ENCODE data around the gene DOCK6. TPM values are rescaled to one million over a fixed set of nuclear protein-coding genes. Genes with fewer than 3 reads are reported as not detected.

DOCK6 gene
- total and polyA plus RNA-seq, 2 of the 13 experiments (the other 11 are each of a cell fraction or from before 2014, with no cell fraction given), result 5.4 to 38.1 TPM

GRCh38 chr19:11265785-11266236, 3.5 kb upstream of the DOCK6 start (continued):
- TF ChIP-seq, protein P1, sequence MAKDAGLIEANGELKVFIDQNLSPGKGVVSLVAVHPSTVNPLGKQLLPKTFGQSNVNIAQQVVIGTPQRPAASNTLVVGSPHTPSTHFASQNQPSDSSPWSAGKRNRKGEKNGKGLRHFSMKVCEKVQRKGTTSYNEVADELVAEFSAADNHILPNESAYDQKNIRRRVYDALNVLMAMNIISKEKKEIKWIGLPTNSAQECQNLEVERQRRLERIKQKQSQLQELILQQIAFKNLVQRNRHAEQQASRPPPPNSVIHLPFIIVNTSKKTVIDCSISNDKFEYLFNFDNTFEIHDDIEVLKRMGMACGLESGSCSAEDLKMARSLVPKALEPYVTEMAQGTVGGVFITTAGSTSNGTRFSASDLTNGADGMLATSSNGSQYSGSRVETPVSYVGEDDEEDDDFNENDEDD (CRISPR knock-in tag; IDR thresholded peaks at IDR 0.05; ENCODE audit: borderline replicate concordance), result peak; percentile 95
- peak; percentile 55; the same call in 1 of the 2 replicates for TF ChIP-seq ZNF354B (CRISPR knock-in tag; IDR thresholded peaks at IDR 0.05)
- no peak for TF ChIP-seq HDAC6 (IDR thresholded peaks at IDR 0.05; ENCODE audit: low read depth, low read length)
- TF ChIP-seq ZNF160 (CRISPR knock-in tag; IDR thresholded peaks at IDR 0.05), result peak; percentile 82; the same call in 1 of the 2 replicates
- peak; percentile 95; the same call in 1 of the 2 replicates for TF ChIP-seq ZNF598 (CRISPR knock-in tag; IDR thresholded peaks at IDR 0.05; ENCODE audit: borderline replicate concordance)
- TF ChIP-seq FOXP1 (IDR thresholded peaks at IDR 0.05), result peak; percentile 46; the same call in 1 of the 2 replicates
- TF ChIP-seq FOXP1 (CRISPR knock-in tag; IDR thresholded peaks at IDR 0.05), result peak; percentile 72
- no peak for TF ChIP-seq ZBTB8A (CRISPR knock-in tag; IDR thresholded peaks at IDR 0.05; ENCODE audit: borderline replicate concordance, low read depth)
- TF ChIP-seq SCMH1 (CRISPR knock-in tag; IDR thresholded peaks at IDR 0.05; ENCODE audit: borderline replicate concordance), result no peak
- peak; percentile 87 for TF ChIP-seq ZNF510 (CRISPR knock-in tag; IDR thresholded peaks at IDR 0.05; ENCODE audit: low read depth)
- no peak for TF ChIP-seq GABPA (IDR thresholded peaks at IDR 0.05; ENCODE audit: low read depth, low read length)
- TF ChIP-seq GABPA (CRISPR knock-in tag; IDR thresholded peaks at IDR 0.05; ENCODE audit: low read depth), result peak; percentile 54
- 0 out of 2 replicates have a peak, but pooled peaks have one; percentile 23 for TF ChIP-seq SETDB1 (CRISPR knock-in tag; IDR thresholded peaks at IDR 0.05; ENCODE audit: borderline replicate concordance)
- peak; percentile 63; the same call in 1 of the 2 replicates for TF ChIP-seq PRMT3 (CRISPR knock-in tag; IDR thresholded peaks at IDR 0.05; ENCODE audit: borderline replicate concordance, low read depth)
- TF ChIP-seq CERS6 (CRISPR knock-in tag; IDR thresholded peaks at IDR 0.05), result no peak
- peak; percentile 87 for TF ChIP-seq HMGXB3 (CRISPR knock-in tag; IDR thresholded peaks at IDR 0.05; ENCODE audit: borderline replicate concordance)
- peak; percentile 98 for TF ChIP-seq MTA1 (CRISPR knock-in tag; IDR thresholded peaks at IDR 0.05; ENCODE audit: borderline replicate concordance)
- TF ChIP-seq POGZ (CRISPR knock-in tag; IDR thresholded peaks at IDR 0.05), result peak; percentile 86
- TF ChIP-seq, protein P2, sequence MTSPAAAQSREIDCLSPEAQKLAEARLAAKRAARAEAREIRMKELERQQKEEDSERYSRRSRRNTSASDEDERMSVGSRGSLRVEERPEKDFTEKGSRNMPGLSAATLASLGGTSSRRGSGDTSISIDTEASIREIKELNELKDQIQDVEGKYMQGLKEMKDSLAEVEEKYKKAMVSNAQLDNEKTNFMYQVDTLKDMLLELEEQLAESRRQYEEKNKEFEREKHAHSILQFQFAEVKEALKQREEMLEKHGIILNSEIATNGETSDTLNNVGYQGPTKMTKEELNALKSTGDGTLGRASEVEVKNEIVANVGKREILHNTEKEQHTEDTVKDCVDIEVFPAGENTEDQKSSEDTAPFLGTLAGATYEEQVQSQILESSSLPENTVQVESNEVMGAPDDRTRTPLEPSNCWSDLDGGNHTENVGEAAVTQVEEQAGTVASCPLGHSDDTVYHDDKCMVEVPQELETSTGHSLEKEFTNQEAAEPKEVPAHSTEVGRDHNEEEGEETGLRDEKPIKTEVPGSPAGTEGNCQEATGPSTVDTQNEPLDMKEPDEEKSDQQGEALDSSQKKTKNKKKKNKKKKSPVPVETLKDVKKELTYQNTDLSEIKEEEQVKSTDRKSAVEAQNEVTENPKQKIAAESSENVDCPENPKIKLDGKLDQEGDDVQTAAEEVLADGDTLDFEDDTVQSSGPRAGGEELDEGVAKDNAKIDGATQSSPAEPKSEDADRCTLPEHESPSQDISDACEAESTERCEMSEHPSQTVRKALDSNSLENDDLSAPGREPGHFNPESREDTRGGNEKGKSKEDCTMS (CRISPR knock-in tag; conservative IDR thresholded peaks at IDR 0.05), result no peak
- peak; percentile 42; the same call in 1 of the 2 replicates for TF ChIP-seq POLR2G (IDR thresholded peaks at IDR 0.05; ENCODE audit: low read depth, low read length)
- TF ChIP-seq TBX3 (IDR thresholded peaks at IDR 0.05; ENCODE audit: borderline replicate concordance), result peak; percentile 63; the same call in 1 of the 2 replicates
- TF ChIP-seq HOXD1 (CRISPR knock-in tag; IDR thresholded peaks at IDR 0.05), result peak; percentile 83

Data from HepG2 (cell line).